Right lobe of liver (tissue), 4 donors: ENCODE results near the gene CCDC170.

Experiments used
- CTCF ChIP-seq, 4 donors: fragments of 200-600 bp in 3 of 4; fragments of 450-650 bp in 1 of 4; IDR thresholded peaks; one replicate each; pipeline versions ENCODE4 v1.5.1 to v1.8.0; 2016 to 2022; ENCODE audit warnings: antibody characterized with exemption in 4 of 4, mild to moderate bottlenecking in 2 of 4
- POLR2A ChIP-seq: fragments of 450-650 bp; IDR thresholded peaks from one replicate; pipeline ENCODE4 v1.6.1; 2017; ENCODE audit warnings: antibody characterized with exemption, mild to moderate bottlenecking
- donor health status: DM: no; HTN: no; CAD: no.
- donor health status: DM: no; HTN: no; CAD: no.
- donor health status: DM: no; HTN: yes; CAD: no.

GRCh38 chr6:151548201-151548600 is 54.4 kb downstream of the CCDC170 start:
- TF ChIP-seq CTCF (IDR thresholded peaks at IDR 0.05): peak in 3 of 4 donors; percentile 37 to 43 (median 37)
- no peak for TF ChIP-seq POLR2A
